SU-DHL-6 (cell line): Measurements from ENCODE around the gene SEMA6A.

ENCODE experiments used
- H2AFZ ChIP-seq: fragments of 200-600 bp; sonication (generic); 2 replicates; pipeline ENCODE4 v1.6.1; 2014; ENCODE audit warnings: low read depth, mild to moderate bottlenecking, moderate library complexity, mixed read lengths, antibody characterized with exemption, low read length; ENCODE audit not compliant: severe bottlenecking
- H3F3A ChIP-seq: fragments of 200-600 bp; shearing (Covaris generic); 2 replicates; pipeline ENCODE4 v1.6.0; 2016; ENCODE audit warnings: antibody characterized with exemption, mild to moderate bottlenecking; ENCODE audit not compliant: insufficient read depth
- H3K27ac ChIP-seq: fragments of 200-600 bp; sonication (generic); 2 replicates; pipeline ENCODE4 v1.5.1; 2016; ENCODE audit warnings: low read depth, mild to moderate bottlenecking, low read length, moderate library complexity, mixed read lengths
- H3K27me3 ChIP-seq: fragments of 200-600 bp; sonication (generic), shearing (Covaris generic); 2 replicates; pipeline ENCODE4 v1.6.0; 2014; ENCODE audit warnings: mild to moderate bottlenecking, low read length
- H3K36me3 ChIP-seq: fragments of 200-600 bp; sonication (generic); 2 replicates; pipeline ENCODE4 v1.6.1; 2014; ENCODE audit warnings: mild to moderate bottlenecking, low read length, mixed read lengths
- H3K4me2 ChIP-seq: fragments of 300-600, 200-600 bp; shearing (Covaris generic), sonication (generic); 2 replicates; pipeline ENCODE4 v1.6.0; 2014; ENCODE audit warnings: low read length, low read depth, mild to moderate bottlenecking; ENCODE audit not compliant: poor library complexity, severe bottlenecking
- H3K4me3 ChIP-seq: fragments of 200-600 bp; sonication (generic); 2 replicates; pipeline ENCODE4 v1.5.1; 2014; ENCODE audit warnings: antibody characterized with exemption, low read length, mild to moderate bottlenecking, mixed read lengths; ENCODE audit not compliant: insufficient read depth, poor library complexity, severe bottlenecking
- H3K79me2 ChIP-seq: fragments of 200-600 bp; sonication (generic); 2 replicates; pipeline ENCODE4 v1.6.1; 2014; ENCODE audit warnings: mild to moderate bottlenecking, low read length, moderate library complexity; ENCODE audit not compliant: insufficient read depth
- H3K9ac ChIP-seq: fragments of 200-600 bp; sonication (generic); 2 replicates; pipeline ENCODE4 v1.7.0; 2014; ENCODE audit warnings: mild to moderate bottlenecking, low read length
- H3K9me2 ChIP-seq: fragments of 200-600 bp; sonication (generic); replicated peaks from 2 replicates; pipeline ENCODE4 v1.6.1; 2014; ENCODE audit warnings: low read length; ENCODE audit not compliant: insufficient read depth
- H3K9me3 ChIP-seq: fragments of 200-600 bp; sonication (generic); 2 replicates; pipeline ENCODE4 v1.6.1; 2014; ENCODE audit warnings: low read length, mixed read lengths; ENCODE audit not compliant: insufficient read depth
- H4K20me1 ChIP-seq: fragments of 200-600 bp; sonication (generic); 2 replicates; pipeline ENCODE4 v1.6.1; 2014; ENCODE audit warnings: low read depth, mild to moderate bottlenecking, antibody characterized with exemption, low read length, moderate library complexity, mixed read lengths
- CTCF ChIP-seq: fragments of 200-600 bp; sonication (generic); IDR thresholded peaks from one replicate; pipeline ENCODE4 v1.5.1; 2017; ENCODE audit warnings: antibody characterized with exemption, mild to moderate bottlenecking, low read length, moderate library complexity; ENCODE audit not compliant: insufficient read depth, poor library complexity, severe bottlenecking
- EZH2phosphoT487 ChIP-seq: fragments of 200-600 bp; sonication (generic), shearing (Covaris generic); conservative IDR thresholded peaks from 2 replicates; pipeline ENCODE4 v1.6.1; 2018; ENCODE audit warnings: mild to moderate bottlenecking, antibody characterized with exemption, low read length, moderate library complexity, mixed read lengths

Gene SEMA6A

DNA sequence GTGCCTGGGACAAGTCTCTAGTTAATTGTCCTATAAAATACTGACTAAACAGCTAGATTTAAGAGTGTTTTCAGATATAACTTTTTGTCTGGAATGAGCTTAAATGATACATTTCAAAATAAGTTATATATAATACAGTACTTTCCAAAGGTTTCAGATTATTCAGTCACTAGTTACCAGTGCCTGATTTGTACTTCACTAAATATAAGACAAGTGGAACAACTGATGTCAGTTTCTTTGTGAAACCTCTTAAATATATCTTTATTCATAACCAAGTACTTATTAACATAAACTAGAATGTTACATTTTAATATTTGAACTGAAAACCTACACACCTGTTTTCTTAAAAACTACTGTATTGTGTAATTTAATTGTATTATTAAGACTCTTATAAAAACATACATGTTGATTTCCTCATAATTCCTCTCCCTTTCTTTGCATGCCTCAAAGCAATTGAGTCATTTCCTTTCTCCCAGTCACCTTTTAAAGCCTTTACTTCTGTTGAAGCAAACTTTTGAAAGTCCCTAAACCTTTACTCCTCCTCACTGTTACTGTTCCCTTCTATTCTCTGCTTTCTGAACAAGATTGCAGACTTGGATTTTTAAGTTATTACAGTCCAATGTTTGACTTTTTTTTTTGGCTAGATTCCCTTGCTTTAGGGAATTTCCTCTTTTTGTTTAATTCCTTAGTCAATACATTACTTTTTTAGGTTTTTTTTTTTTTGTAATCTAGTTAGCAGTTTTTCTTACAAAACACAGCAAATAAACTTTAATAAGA, 8.7 kb upstream of the SEMA6A start:
- no peaks in the 10 kb centered on the region for H3K79me2 ChIP-seq
- H2AFZ ChIP-seq, result no peak overlapping the region
- H3K9ac ChIP-seq, result no peak overlapping the region
- H3K9me2 ChIP-seq, result no peaks in the 10 kb centered on the region
- no peak overlapping the region for H3K4me2 ChIP-seq
- H3K9me3 ChIP-seq, result no peaks in the 10 kb centered on the region
- H4K20me1 ChIP-seq, result no peaks in the 10 kb centered on the region
- TF ChIP-seq CTCF (no peak), EZH2phosphoT487 (no peak)
- H3K36me3 ChIP-seq, result no peaks in the 10 kb centered on the region
- no peak overlapping the region for H3K4me3 ChIP-seq
- no peaks in the 10 kb centered on the region for H3K27me3 ChIP-seq
- H3F3A ChIP-seq, result no peaks in the 10 kb centered on the region
- no peak overlapping the region for H3K27ac ChIP-seq

- H3K9me2 ChIP-seq, result no peaks in the 10 kb centered on the region
- no peak overlapping the region for H2AFZ ChIP-seq
- H3K27me3 ChIP-seq, result no peaks in the 10 kb centered on the region
- H3K27ac ChIP-seq, result no peak overlapping the region
- TF ChIP-seq CTCF, result no peak
- no peak for TF ChIP-seq EZH2phosphoT487
- H3K36me3 ChIP-seq, result no peaks in the 10 kb centered on the region
- H4K20me1 ChIP-seq, result no peaks in the 10 kb centered on the region
- no peak overlapping the region for H3K9ac ChIP-seq
- no peaks in the 10 kb centered on the region for H3F3A ChIP-seq
- no peak overlapping the region for H3K4me3 ChIP-seq
- H3K79me2 ChIP-seq, result no peaks in the 10 kb centered on the region
- no peak overlapping the region for H3K4me2 ChIP-seq
- H3K9me3 ChIP-seq, result no peaks in the 10 kb centered on the region
Measured at GRCh38 chr5:116581910-116582309, 7.3 kb upstream of the SEMA6A start.

GRCh38 chr5:116579144-116579543, 4.5 kb upstream of the SEMA6A start:
- no peaks in the 10 kb centered on the region for H4K20me1 ChIP-seq
- no peaks in the 10 kb centered on the region for H3K9me3 ChIP-seq
- no peaks in the 10 kb centered on the region for H3K79me2 ChIP-seq
- no peaks in the 10 kb centered on the region for H3F3A ChIP-seq
- H3K9me2 ChIP-seq, result no peaks in the 10 kb centered on the region
- no peak overlapping the region for H3K4me3 ChIP-seq
- no peaks in the 10 kb centered on the region for H3K27me3 ChIP-seq
- no peak overlapping the region for H2AFZ ChIP-seq
- H3K36me3 ChIP-seq, result no peaks in the 10 kb centered on the region
- no peak overlapping the region for H3K4me2 ChIP-seq
- no peak for TF ChIP-seq EZH2phosphoT487
- no peak for TF ChIP-seq CTCF
- H3K9ac ChIP-seq, result no peak overlapping the region
- H3K27ac ChIP-seq, result no peak overlapping the region
